Measurements from ENCODE around the gene FUOM. TPM values are rescaled to one million over a fixed set of nuclear protein-coding genes. Genes with fewer than 3 reads are reported as not detected.

FUOM gene
- total and polyA plus RNA-seq, 2 experiments from 2014 or later, result 22.1 to 58.1 TPM

DNA sequence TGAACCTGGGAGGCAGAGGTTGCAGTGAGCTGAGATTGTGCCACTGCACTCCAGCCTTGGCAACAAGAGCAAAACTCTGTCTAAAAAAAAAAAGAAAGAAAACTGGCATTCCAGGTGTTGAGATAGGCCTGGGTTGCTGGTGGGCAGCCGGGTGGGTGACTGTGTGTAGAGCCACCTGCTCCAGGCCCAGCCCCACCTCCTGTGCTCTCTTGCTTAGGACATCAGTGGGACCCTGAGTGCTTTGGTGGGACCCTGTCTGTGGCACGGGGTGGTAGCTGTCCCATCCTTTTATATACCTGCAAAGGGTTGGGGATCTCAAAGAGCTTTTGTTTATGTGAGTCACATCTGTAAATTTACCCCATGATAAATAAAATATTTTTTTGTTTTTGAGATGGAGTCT, 27.4 kb upstream of the FUOM start:
- H3K27ac ChIP-seq, result no peak overlapping the region
- TF ChIP-seq, protein P1, sequence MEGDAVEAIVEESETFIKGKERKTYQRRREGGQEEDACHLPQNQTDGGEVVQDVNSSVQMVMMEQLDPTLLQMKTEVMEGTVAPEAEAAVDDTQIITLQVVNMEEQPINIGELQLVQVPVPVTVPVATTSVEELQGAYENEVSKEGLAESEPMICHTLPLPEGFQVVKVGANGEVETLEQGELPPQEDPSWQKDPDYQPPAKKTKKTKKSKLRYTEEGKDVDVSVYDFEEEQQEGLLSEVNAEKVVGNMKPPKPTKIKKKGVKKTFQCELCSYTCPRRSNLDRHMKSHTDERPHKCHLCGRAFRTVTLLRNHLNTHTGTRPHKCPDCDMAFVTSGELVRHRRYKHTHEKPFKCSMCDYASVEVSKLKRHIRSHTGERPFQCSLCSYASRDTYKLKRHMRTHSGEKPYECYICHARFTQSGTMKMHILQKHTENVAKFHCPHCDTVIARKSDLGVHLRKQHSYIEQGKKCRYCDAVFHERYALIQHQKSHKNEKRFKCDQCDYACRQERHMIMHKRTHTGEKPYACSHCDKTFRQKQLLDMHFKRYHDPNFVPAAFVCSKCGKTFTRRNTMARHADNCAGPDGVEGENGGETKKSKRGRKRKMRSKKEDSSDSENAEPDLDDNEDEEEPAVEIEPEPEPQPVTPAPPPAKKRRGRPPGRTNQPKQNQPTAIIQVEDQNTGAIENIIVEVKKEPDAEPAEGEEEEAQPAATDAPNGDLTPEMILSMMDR (IDR thresholded peaks at IDR 0.05; ENCODE audit: low read depth, low read length), result no peak
- no peak for DNase-seq (ENCODE audit: low read depth in 1 of 2, low spot score in 1 of 2)
- no peak overlapping the region for H3K4me3 ChIP-seq
- no peaks in the 10 kb centered on the region for H3K27me3 ChIP-seq
- H3K4me1 ChIP-seq (ENCODE audit: low read depth), result no peaks in the 10 kb centered on the region
- no peaks in the 10 kb centered on the region for H3K9me3 ChIP-seq (ENCODE audit: low read depth)
- H3K36me3 ChIP-seq, result peaks cover 4% of the 10 kb centered on the region

DNA sequence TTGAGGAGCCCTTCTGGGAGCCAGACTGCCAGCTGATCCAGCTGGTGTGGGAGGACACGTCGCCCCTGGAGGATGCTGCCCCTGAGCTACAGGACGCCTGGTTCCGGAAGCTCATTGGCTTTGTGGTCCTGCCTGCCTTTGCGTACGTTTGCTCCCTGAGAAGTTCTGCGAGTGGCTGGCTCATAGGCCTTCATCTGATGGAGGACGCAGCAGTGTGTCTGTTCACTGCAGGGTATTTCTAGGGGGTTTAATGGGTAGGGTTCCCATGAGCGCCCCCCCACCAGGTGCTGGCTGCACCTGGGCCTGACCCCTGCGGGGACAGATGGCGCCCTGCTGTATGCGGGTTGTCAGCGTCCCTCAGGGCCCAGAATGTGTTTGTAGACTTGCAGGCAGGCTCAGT, 26.3 kb upstream of the FUOM start:
- no peaks in the 10 kb centered on the region for H3K9me3 ChIP-seq (ENCODE audit: low read depth)
- DNase-seq (ENCODE audit: low read depth in 1 of 2, low spot score in 1 of 2), result no peak
- H3K4me3 ChIP-seq, result no peak overlapping the region
- peaks cover 2% of the 10 kb centered on the region for H3K36me3 ChIP-seq
- H3K27me3 ChIP-seq, result no peaks in the 10 kb centered on the region
- TF ChIP-seq, protein P1 (IDR thresholded peaks at IDR 0.05; ENCODE audit: low read depth, low read length), result no peak
- no peak overlapping the region for H3K27ac ChIP-seq
- H3K4me1 ChIP-seq (ENCODE audit: low read depth), result no peaks in the 10 kb centered on the region

DNA sequence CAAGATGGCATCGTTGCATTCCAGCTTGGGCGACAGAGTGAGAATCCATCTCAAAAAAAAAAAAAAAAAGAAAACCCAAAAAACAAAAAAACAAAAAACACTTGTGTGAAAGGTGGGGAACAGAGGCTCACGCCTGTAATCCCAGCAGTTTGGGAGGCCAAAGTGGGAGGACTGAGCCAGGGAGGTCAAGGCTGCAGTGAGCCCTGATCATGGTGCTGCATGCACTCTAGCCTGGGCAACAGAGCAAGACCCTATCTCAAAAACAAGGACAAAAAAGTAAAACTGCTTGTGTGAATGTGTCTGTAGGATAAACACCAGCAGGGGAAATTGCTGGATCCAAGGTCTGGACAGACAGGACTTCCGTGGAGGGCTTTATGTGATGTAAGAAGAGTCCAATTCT, 25.7 kb upstream of the FUOM start:
- TF ChIP-seq, protein P1 (IDR thresholded peaks at IDR 0.05; ENCODE audit: low read depth, low read length), result no peak
- H3K27ac ChIP-seq, result no peak overlapping the region
- H3K36me3 ChIP-seq, result no peaks in the 10 kb centered on the region
- no peak overlapping the region for H3K4me3 ChIP-seq
- H3K9me3 ChIP-seq (ENCODE audit: low read depth), result no peaks in the 10 kb centered on the region
- no peaks in the 10 kb centered on the region for H3K27me3 ChIP-seq
- no peaks in the 10 kb centered on the region for H3K4me1 ChIP-seq (ENCODE audit: low read depth)
- no peak for DNase-seq (ENCODE audit: low read depth in 1 of 2, low spot score in 1 of 2)

DNA sequence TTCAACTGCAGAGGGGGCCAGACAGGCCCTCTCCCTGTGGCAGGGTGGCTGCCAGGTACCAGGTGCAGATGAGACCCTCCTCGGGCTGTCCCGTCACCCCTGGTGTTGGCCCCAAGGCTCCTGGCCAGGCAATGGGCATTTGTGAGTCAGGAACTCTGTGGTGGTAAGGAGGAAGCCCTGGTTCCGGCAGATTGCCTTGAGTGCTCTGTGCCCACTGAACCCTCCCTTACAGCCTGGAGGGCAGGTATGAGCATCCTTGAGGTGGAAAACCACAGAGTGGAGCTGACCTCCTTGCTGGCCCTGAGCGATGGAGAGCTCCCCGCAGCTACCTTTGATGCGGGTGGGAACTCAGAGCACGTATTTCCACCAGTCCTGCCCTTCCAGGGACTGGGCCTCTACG, 23.2 kb upstream of the FUOM start:
- TF ChIP-seq, protein P1 (IDR thresholded peaks at IDR 0.05; ENCODE audit: low read depth, low read length), result no peak

DNA sequence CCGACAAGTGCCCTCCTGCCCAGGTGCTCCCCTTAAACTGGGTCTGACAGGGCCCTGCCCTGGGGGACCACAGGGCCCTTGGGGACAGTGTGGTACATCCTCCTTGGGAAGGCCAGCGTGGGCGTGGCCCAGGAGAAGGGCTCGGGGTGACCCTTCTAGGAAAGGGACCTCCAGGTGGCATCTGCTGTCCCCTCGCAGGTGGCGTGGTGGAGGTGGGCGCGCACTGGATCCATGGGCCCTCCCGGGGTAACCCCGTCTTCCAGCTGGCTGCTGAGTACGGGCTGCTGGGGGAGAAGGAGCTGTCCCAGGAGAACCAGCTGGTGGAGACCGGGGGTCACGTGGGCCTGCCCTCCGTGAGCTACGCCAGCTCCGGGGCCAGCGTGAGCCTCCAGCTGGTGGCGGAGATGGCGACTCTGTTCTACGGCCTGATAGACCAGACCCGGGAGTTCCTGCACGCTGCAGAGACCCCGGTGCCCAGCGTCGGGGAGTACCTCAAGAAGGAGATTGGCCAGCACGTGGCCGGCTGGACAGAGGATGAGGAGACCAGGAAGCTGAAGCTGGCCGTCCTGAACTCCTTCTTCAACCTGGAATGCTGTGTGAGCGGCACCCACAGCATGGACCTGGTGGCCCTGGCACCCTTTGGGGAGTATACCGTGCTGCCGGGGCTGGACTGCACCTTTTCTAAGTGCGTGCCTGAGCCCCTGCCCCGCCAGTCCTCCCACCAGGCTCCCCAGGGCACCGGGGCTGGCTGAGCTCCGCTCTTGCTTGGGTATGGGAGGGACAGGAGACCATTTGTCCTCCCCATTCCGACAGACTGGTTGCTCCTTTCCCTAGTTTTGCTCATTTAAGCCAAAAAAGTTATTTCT, 22.2 kb upstream of the FUOM start:
- TF ChIP-seq, protein P1 (IDR thresholded peaks at IDR 0.05; ENCODE audit: low read depth, low read length), result no peak
- H3K36me3 ChIP-seq, result no peaks in the 10 kb centered on the region
- no peak for DNase-seq (ENCODE audit: low read depth in 1 of 2, low spot score in 1 of 2)
- peaks cover 19% of the 10 kb centered on the region for H3K27me3 ChIP-seq
- H3K4me3 ChIP-seq, result peak overlapping the region; percentile 80
- no peaks in the 10 kb centered on the region for H3K9me3 ChIP-seq (ENCODE audit: low read depth)
- no peaks in the 10 kb centered on the region for H3K4me1 ChIP-seq (ENCODE audit: low read depth)
- H3K27ac ChIP-seq, result no peak overlapping the region

More for the DNA sequence above, 23.2 kb upstream of the FUOM start:
- H3K36me3 ChIP-seq, result no peaks in the 10 kb centered on the region
- no peak overlapping the region for H3K4me3 ChIP-seq
- H3K4me1 ChIP-seq (ENCODE audit: low read depth), result no peaks in the 10 kb centered on the region
- DNase-seq (ENCODE audit: low read depth in 1 of 2, low spot score in 1 of 2), result no peak
- H3K27ac ChIP-seq, result no peak overlapping the region
- peaks cover 10% of the 10 kb centered on the region for H3K27me3 ChIP-seq
- no peaks in the 10 kb centered on the region for H3K9me3 ChIP-seq (ENCODE audit: low read depth)

Measured in cardiac muscle cell (in vitro differentiated cells and primary cell).